ENCODE data around the gene USP25. TPM values are rescaled to one million over a fixed set of nuclear protein-coding genes. Genes with fewer than 3 reads are reported as not detected.
A peak's percentile ranks its signal among the peaks of the same experiment; 100 is the strongest.

USP25 gene
- total and polyA plus RNA-seq, 8 donors, result 37.2 to 51.9 (median 44.9) TPM

DNA sequence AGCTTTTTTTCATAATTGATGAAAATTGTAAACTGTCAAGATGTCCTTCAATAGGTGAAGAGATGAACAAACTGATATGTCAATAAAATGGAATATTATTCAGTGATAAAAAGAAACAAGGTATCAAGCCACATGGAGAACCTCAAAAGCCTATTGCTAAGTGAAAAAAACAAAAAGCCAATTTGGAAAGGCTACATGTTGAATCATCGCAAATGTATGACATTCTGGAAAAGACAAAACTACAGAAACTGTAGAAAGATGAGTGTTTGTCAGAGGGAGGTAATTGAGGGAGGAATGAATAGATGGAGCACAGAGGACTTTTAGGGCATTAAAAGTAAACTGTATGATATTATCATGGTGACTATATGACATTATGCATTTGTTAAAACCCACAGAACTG, 34.5 kb upstream of the USP25 start:
- intact Hi-C loops (cut with DNase I), result no loop called here

DNA sequence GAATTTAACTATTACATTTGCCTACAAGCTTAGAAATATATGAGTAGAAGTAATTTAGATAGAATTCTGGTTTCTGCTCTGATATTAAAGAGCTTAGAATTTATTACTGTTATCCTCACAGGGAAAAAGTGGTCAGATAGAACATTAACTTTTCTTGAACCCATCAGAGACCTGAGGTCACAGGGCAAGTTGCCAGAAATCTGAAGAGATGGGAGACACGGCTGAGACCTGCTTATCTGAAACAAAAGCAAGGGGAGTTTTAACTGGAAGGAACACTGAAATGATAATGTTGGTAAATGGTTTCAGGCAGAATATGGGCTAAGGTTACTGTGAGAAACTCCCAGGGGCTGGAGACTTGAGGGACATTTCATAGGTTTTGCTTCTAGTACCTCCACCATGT, 28.0 kb upstream of the USP25 start:
- TF ChIP-seq, protein P1, sequence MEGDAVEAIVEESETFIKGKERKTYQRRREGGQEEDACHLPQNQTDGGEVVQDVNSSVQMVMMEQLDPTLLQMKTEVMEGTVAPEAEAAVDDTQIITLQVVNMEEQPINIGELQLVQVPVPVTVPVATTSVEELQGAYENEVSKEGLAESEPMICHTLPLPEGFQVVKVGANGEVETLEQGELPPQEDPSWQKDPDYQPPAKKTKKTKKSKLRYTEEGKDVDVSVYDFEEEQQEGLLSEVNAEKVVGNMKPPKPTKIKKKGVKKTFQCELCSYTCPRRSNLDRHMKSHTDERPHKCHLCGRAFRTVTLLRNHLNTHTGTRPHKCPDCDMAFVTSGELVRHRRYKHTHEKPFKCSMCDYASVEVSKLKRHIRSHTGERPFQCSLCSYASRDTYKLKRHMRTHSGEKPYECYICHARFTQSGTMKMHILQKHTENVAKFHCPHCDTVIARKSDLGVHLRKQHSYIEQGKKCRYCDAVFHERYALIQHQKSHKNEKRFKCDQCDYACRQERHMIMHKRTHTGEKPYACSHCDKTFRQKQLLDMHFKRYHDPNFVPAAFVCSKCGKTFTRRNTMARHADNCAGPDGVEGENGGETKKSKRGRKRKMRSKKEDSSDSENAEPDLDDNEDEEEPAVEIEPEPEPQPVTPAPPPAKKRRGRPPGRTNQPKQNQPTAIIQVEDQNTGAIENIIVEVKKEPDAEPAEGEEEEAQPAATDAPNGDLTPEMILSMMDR (IDR thresholded peaks at IDR 0.05), result no peak
- H3K4me1 ChIP-seq, result no peaks in the 10 kb centered on the region
- no peak overlapping the region for H3K4me3 ChIP-seq
- H3K27me3 ChIP-seq, result no peaks in the 10 kb centered on the region
- ATAC-seq (no peak), DNase-seq (no peak)
- H3K9me3 ChIP-seq, result peaks cover 0 to 12% of the 10 kb centered on the region in 2 donors
- no peaks in the 10 kb centered on the region for H3K36me3 ChIP-seq
- intact Hi-C loops (cut with DNase I), result no loop called here
- H3K27ac ChIP-seq, result no peak overlapping the region

More for the DNA sequence above, 34.5 kb upstream of the USP25 start:
- H3K4me1 ChIP-seq, result no peaks in the 10 kb centered on the region
- no peaks in the 10 kb centered on the region for H3K36me3 ChIP-seq
- no peaks in the 10 kb centered on the region for H3K27me3 ChIP-seq
- H3K27ac ChIP-seq, result no peak overlapping the region
- no peak overlapping the region for H3K4me3 ChIP-seq
- DNase-seq, result no peak
- no peaks in the 10 kb centered on the region for H3K9me3 ChIP-seq
- no peak for ATAC-seq
- TF ChIP-seq, protein P1 (IDR thresholded peaks at IDR 0.05), result no peak

DNA sequence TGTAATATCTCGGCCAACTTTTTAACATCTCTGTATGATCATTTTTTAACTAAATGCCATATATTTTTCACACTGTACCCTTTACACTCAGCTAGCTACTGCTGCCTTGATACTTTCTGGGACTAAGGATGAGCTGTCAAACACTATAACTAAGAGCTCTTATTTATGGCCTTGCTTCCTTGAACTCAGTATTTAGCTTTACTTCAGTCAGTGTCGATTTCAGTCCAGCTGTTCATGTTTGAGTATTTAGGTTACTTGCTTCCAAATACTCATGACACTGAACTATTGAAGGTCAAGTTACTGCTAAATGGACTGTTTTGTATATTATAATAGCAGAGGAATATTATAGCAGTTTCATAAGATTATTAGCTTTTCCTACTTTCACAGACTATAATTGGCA, 25.9 kb upstream of the USP25 start:
- DNase-seq, result no peak
- TF ChIP-seq, protein P1 (IDR thresholded peaks at IDR 0.05), result no peak
- intact Hi-C loops (cut with DNase I), result no loop called here

DNA sequence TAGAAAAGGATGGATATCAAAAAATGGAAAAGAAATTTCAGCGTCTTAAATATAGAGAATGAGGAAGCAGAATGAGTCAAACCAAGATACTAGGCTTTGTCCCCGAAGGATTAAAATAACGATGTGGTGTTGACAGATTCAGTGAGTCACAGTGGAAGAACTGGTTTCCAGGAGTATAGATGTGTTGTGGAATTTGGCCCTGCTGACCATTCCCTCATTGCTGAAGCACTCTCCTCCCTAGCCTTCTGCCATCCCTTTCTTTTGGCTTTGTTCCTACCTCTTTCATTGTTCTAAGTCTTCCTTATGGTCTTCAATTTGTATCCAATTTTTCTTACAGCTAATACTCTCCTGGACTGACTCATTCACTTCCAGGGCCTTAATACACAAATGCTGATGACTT, 23.1 kb upstream of the USP25 start:
- Histone ChIP-seq H3K4me1 (no peaks in the 10 kb centered on the region), H3K9me3 (peaks cover 0 to 12% of the 10 kb centered on the region in 2 donors), H3K27me3 (no peaks in the 10 kb centered on the region), H3K36me3 (no peaks in the 10 kb centered on the region), H3K4me3 (no peak overlapping the region), H3K27ac (no peak overlapping the region)
- ATAC-seq, result peak; percentile 95
- no peak for DNase-seq
- intact Hi-C loops (cut with DNase I), result no loop called here
- TF ChIP-seq, protein P1 (IDR thresholded peaks at IDR 0.05), result no peak

More for the DNA sequence above, 25.9 kb upstream of the USP25 start:
- Histone ChIP-seq H3K9me3 (peaks cover 0 to 12% of the 10 kb centered on the region in 2 donors), H3K4me1 (no peaks in the 10 kb centered on the region), H3K36me3 (no peaks in the 10 kb centered on the region), H3K27me3 (no peaks in the 10 kb centered on the region), H3K27ac (no peak overlapping the region), H3K4me3 (no peak overlapping the region)
- ATAC-seq, result no peak

DNA sequence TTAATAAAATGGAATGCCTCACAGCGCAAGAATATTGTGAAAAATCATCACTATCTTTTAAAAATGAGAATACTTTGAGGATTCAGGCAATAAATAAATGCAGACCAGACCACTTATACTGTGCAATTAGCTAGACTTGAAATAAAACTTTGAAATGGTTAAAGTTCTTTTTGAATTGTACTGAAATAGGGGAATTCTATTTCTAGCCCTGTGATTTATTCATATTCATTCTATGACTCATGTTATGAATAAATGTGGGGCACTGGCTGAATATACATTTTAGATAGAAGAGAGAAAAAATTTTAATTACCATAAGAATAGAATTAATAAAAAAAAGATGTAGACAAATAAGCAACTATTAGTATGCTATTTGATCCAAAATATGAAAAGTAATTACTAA, 16.4 kb upstream of the USP25 start:
- DNase-seq (no peak), ATAC-seq (no peak)
- Histone ChIP-seq H3K4me3 (no peak overlapping the region), H3K9me3 (no peaks in the 10 kb centered on the region), H3K27ac (no peak overlapping the region), H3K4me1 (no peaks in the 10 kb centered on the region), H3K36me3 (no peaks in the 10 kb centered on the region), H3K27me3 (no peaks in the 10 kb centered on the region)
- intact Hi-C loops (cut with DNase I), result no loop called here
- TF ChIP-seq, protein P1 (IDR thresholded peaks at IDR 0.05), result no peak

Measured in left lung (tissue), 10 donors.